ENCODE measurements around the gene SYN1.
"Not testable (repeated sequence)": the region's sequence is repeated elsewhere in the genome, so short reads cannot be mapped to it uniquely, and the experiment has no call there.

SYN1 gene

DNA sequence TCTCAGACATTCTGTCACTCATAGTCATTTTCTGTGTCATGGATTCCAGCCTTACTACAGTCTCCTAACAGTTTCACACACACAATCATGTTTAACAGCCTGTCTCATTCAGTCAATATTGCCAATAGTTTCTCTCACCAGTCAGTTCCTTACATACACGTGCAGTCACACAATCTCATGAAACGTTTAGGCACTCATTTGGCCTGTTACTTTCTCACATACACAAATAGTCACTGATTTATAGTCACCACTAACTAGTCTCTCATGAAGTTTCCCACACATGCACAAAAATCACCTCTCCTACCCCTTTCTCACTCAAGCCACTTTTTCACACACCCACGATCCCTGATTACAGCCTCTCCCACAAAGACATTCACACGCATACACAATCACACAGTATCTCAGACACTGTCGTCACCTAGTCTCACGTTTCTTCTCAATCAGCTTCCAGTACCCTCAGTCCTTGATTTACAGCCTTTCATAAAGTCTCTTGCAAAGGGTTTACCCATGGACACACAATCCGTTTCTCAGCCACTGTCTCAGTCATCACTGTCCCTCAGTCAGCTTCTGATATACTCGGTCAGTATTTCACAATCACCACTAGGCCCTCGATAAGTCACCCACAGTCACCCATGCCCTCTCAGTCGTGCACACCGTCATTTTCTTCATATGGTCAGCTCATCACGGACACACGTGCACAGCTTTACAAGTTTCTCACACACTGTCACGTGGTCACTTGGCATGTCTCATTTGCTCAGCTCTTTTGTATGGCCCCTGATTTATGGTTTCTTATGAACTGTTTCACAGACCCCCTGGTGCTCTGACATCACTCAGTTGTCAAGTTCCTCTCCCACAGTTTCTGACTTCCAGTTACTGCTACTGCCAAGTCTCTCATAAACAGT is 14.3 kb upstream of the SYN1 start:
- no peak for DNase-seq

DNA sequence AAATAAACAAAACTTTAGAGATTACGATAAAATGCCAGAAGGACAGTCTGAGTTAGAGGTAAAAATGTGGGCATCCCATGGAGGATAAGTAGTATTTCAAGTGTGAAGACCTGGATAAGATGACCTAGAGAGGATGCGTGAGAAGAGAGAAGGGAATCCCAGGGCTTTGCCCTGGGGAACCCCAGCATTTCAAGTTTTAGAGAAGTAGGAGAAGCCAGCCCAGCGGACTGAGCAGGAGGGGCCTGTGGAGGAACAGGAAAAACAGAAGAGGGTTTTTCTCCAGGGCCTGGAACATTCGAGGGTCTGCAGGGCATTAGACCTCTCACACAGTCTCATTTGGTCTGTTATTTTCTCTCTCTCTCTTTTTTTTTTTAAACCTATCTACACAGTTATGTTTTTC is 13.0 kb upstream of the SYN1 start:
- DNase-seq, result no peak

DNA sequence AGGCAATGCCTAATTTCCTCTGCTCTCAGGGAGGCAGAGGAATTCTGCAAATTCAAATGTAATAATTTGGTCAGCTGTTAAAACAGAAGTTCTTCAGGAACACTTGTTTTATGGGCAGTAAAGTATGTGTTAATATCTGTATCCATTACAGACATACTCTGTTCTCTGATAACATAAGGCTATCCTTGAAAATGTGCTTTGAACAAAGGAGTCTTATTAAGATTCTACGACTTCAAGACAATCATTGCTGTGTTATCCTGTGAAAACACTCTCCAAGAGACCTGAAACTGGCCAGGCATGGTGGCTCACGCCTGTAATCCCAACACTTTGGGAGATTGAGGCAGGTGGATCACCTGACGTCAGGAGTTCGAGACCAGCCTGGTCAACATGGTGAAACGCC is 12.0 kb upstream of the SYN1 start:
- no peak for DNase-seq

DNA sequence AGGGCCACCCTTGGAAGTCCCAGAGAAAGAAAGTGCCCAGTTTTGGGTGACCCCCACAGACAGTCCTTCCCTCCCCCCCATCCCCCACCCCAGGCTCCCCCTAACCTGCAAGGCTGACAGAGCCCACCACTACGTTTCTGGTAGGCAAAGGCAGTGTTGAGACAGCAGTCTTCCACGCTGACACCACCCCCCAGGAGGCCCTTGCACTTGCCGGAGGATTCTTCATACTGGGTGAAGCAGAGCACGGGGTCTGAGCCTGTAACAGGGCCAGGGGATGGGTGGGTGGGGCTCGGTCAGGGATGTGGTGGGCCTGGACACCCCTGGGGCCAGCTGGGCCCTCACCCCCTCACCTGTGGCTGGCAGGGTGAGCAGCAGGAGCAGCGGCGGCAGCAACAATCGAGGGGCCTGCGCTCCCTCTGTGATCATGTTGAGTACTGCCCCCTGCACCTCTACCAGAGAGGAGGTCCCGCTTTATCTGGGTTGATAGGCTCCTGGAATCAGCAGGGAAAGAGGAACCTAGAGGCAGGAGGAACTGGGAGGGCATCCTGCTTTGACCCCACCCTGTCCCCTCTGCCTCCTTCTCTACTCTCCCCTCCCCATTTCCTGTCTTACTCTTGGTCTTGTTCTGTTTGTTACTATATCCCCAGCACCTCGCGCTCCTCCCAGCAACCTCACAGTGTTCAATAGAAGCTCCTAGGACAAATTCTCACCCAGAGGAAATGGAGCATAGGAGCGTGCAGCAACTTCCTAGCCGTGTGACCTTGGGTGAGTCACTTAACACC is 10.0 kb upstream of the SYN1 start, which contains the start of gene CFP:
TSS of gene CFP (minus strand) at position 512 of the 782 bp plus-strand sequence. CDS start at position 426, 86 bp downstream.
- no peak for DNase-seq

DNA sequence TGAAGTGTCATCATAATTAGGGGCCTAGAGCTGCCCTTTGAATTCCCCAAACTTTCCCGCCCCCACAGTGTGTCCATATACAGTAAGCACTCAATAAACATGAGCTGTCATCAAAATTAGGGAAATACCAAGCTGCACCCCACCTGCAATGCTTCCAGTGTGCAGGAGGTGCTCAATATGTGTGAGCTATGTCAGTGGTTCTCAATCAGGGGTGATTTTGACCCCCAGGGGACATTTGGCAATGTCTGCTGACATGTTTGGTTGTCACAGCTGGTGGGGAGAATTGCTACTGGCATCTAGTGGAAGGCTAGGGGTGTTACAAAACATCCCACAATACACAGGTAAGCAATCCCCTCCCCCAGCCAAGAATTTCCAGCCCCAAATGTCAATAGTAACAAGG is 9.3 kb upstream of the SYN1 start:
- DNase-seq, result no peak

- DNase-seq, result no peak
Observed at GRCh38 chrX:47625365-47625764, 5.7 kb upstream of the SYN1 start.

DNA sequence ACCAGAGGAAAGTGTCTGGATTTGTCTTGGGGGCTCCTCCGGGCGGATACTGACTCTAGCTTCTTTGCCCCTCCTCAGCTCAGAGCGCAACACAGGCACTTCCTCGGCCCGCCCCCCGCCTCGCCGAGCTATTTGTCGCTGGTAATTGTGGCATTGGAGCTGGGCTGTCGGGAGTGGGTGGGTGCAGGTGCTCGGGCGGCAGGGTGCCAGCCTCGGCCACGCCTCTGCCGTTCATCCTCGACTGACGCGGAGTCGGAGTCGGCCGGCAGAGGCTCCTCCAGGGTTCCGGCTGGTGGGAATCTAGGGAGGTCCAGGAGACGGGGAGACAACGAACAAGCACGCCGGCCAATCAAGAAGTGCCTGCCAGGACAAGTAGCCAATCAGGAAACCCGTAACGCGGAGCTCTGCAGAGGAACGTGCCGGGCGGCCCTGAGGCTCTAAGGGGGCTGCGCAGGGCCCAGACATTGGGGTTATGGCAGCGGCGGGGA is 3.9 kb upstream of the SYN1 start:
- DNase-seq, result peak; percentile 2 to 56

DNA sequence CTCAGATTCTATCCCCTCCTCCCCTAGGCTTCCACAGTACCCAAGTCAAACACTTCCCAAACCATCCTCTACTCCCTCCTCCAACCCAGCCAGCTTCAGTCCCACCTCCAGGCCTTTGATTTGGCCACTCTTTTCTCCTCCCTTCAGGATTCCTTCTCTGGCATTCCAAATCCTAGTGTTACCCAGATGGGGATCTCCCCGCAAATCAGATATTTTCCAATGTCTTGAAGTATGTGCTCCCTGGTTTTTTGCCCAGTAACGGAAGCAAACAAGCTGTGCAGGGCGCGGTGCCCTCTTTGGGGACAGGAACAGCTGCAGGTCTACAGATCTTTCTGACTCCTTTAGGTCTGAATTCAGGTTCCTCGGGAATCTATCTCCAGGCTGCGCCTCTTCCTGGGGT is 2.2 kb upstream of the SYN1 start:
- no peak for DNase-seq

GRCh38 chrX:47620303-47620685 is 637 bp upstream of the SYN1 start:
- DNase-seq, result no peak

GRCh38 chrX:47618923-47619485 is 653 bp downstream of the SYN1 start:
- DNase-seq, result no peak

GRCh38 chrX:47614618-47615017 is 5.0 kb downstream of the SYN1 start:
- no peak for DNase-seq

GRCh38 chrX:47613082-47613481 is 6.6 kb downstream of the SYN1 start:
- no peak for DNase-seq

GRCh38 chrX:47612418-47612817 is 7.2 kb downstream of the SYN1 start:
- DNase-seq, result no peak

GRCh38 chrX:47611926-47612325 is 7.7 kb downstream of the SYN1 start:
- no peak for DNase-seq

DNA sequence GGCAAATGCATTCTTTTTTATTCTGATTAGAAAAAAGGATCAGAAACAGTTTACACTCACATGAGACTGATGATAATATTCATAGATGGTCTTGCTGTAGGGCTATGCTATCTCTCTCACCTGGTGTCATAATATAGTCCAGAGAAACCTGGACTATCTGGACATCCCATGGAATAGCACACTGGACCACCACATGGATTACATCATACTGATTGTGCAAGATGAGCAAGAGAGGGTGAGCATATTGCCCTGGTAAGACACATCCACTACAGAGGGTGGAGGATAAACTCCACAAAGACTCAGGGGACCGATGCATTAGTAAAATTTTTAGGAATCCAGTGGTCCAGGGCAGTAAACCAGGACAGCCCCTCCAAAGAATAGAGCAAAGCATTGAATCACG is 8.2 kb downstream of the SYN1 start:
- no peak for DNase-seq

GRCh38 chrX:47610511-47610910 is 9.1 kb downstream of the SYN1 start:
- DNase-seq, result no peak

GRCh38 chrX:47608130-47608810 is 11.4 kb downstream of the SYN1 start:
- no peak for DNase-seq

DNA sequence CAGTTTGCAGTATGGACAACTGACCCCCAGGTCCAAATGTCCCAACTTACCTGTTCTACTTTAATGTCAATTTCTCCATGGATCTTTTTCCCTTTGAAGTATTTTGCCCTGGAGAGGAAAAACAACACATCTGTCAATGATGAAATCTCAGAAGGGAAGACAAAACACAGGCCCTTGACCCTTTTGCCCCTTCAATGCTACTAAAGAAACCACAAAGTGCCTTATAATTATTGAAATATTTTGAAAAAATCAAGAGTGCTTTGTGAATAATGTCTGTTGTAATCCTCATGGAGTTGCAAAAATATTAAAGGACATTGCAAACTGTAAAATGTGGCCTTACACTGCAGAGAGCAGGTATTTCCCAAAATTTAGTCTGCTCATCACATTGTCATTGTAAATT is 12.6 kb downstream of the SYN1 start:
- DNase-seq, result no peak

DNA sequence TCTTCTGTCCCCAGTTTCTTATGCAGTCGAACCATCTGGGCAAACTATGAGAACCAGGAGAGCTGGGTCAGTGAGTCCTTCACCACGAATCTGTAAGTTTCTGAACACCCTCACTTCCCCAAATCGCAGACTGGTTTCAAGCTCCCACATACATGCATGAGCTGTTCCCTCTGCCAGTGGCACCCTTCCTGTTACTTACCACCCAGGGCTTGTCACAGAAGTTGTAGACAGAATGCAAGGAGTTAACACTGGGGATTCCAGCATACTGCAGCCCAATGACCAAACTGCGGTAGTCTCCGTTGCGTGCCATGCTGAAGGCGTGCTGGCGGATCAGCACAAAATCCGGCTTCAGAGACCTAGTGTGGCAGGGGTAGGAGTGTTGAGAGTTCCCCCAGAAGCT is 14.6 kb downstream of the SYN1 start:
- no peak for DNase-seq

GRCh38 chrX:47603125-47603524 is 16.5 kb downstream of the SYN1 start:
- DNase-seq, result not testable (repeated sequence)

GRCh38 chrX:47597222-47597621 is 22.4 kb downstream of the SYN1 start:
- no peak for DNase-seq

DNA sequence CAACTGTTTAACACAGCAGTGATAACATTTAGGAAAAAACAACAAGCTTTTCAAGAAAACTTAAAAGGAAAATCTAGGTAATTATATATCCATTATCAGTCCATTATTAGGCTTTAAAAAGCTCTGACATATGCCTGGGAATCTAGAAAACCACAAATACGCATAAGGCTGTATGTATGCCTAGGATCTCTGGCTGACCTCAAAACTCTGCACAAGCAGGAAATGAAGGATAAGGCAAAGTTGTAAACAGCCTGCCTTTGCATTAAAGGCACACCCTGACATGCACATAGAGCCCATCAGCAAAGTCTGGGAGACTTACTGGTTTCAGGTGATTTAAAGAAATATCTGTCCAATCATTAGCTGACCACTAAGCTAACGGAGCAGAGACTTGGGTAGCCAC is 23.4 kb downstream of the SYN1 start:
- DNase-seq, result no peak

- DNase-seq, result no peak
Observed at GRCh38 chrX:47595716-47596251, 23.9 kb downstream of the SYN1 start.
